ENCODE measurements around the gene ZNF865.

ZNF865 gene

DNA sequence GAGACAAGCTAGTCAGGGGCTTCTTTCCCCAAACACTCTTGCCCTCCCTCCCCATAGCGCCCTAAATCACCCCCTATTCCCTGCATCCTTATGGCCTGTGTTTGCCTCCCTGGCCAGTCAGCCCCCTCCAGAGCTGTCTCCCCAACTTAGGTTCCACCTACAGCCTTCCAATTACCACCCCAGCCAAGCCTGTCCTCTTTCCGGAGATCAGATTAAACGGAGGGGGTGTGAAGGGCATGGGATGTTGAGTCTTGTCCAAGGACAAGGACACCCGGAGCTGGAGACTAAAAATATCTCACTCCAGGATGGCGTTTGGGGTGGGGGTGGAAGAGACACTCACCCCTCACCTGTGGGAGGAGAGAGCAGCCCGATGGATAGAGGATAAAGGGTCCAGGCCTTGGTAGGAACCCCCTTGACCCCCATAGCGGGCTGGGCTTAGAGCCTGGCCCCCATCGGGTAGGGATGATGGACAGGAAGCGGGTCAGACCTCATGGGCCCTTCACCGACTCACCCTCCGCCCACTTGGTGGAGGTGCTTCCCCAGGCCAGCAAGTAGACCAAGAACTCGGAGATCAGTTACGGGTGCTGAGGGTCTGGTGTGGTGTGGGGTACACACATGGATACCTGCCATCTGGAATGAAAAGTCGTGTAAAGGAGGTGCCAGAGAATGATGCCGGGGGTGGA is 6.0 kb downstream of the ZNF865 start:
- Histone ChIP-seq H3K4me3 (ENCODE audit: insufficient read length, low read depth) (no peak overlapping the region), H3K4me1 (ENCODE audit: insufficient read depth, insufficient read length) (peaks cover 3% of the 10 kb centered on the region), H3K9me3 (ENCODE audit: insufficient read depth, low read length) (no peaks in the 10 kb centered on the region), H3K9ac (ENCODE audit: insufficient read length, low read depth) (no peak overlapping the region), H3K36me3 (ENCODE audit: insufficient read depth, insufficient read length, low read length) (peaks cover 48% of the 10 kb centered on the region), H3K27me3 (ENCODE audit: insufficient read depth, insufficient read length) (no peaks in the 10 kb centered on the region)
- no peak for TF ChIP-seq SUZ12 (IDR thresholded peaks at IDR 0.05; ENCODE audit: extremely low read depth, insufficient read depth, insufficient read length)
- TF ChIP-seq ZNF274 (IDR thresholded peaks at IDR 0.05; ENCODE audit: low read depth, low read length) = no peak
- TF ChIP-seq YY1 (IDR thresholded peaks at IDR 0.05; ENCODE audit: insufficient read depth, insufficient read length) = no peak
- DNase-seq (ENCODE audit: low read depth, low spot score) = no peak

DNA sequence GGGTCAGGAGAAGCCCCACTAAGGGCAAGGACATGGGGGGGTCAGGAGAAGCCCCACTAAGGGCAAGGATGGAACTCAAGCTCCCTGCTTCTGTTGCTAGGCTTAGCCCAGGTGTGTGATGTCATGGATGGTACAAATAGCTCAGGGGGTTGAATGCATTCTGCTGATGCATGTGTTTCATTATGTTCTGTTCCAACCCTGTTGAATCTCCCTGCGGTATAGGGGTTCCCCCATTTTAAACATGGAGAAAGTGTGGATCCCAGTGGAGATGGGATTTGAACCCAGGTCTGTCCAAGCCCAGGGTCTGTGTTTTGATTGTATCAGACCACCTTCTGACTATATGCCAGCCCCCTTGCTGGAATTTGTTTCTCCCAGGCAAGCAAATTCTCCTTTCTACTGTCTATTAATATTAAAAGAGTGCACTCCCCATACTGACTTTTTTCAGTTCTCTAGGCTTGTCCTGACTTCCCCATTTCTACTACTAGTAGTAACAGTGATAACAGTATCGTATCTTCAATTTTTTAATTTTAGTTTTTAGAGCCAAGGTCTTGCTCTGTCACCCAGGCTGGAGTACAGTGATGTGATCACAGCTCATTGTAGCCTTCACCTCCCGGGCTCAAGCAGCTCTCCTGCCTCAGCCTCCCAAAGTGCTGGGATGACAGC is 6.7 kb downstream of the ZNF865 start:
- H3K9ac ChIP-seq (ENCODE audit: insufficient read length, low read depth) = no peak overlapping the region
- TF ChIP-seq ZNF274 (IDR thresholded peaks at IDR 0.05; ENCODE audit: low read depth, low read length) (no peak), YY1 (IDR thresholded peaks at IDR 0.05; ENCODE audit: insufficient read depth, insufficient read length) (no peak), SUZ12 (IDR thresholded peaks at IDR 0.05; ENCODE audit: extremely low read depth, insufficient read depth, insufficient read length) (no peak)
- H3K4me3 ChIP-seq (ENCODE audit: insufficient read length, low read depth) = no peak overlapping the region

DNA sequence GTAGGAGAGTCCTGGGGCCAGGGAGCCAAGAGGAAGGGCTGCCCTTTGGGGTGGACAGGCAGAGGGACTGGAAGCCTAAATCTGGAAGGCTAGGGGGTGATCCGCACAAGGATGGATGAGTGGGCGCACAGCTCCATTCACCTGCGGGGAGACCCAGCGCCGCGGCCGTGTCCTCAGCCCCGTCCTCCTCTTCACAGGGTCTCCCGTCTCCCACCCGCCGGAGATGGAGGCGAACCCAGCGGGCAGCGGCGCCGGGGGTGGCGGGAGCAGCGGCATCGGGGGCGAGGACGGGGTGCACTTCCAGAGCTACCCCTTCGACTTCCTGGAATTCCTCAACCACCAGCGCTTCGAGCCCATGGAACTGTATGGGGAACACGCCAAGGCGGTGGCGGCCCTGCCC is 7.9 kb downstream of the ZNF865 start:
- TF ChIP-seq SUZ12 (IDR thresholded peaks at IDR 0.05; ENCODE audit: extremely low read depth, insufficient read depth, insufficient read length) = no peak
- no peak for TF ChIP-seq ZNF274 (IDR thresholded peaks at IDR 0.05; ENCODE audit: low read depth, low read length)
- no peak for TF ChIP-seq YY1 (IDR thresholded peaks at IDR 0.05; ENCODE audit: insufficient read depth, insufficient read length)
- no peak overlapping the region for H3K4me3 ChIP-seq (ENCODE audit: insufficient read length, low read depth)
- peaks cover 46% of the 10 kb centered on the region for H3K36me3 ChIP-seq (ENCODE audit: insufficient read depth, insufficient read length, low read length)
- H3K4me1 ChIP-seq (ENCODE audit: insufficient read depth, insufficient read length) = peaks cover 3% of the 10 kb centered on the region
- no peaks in the 10 kb centered on the region for H3K9me3 ChIP-seq (ENCODE audit: insufficient read depth, low read length)
- DNase-seq (ENCODE audit: low read depth, low spot score) = no peak
- no peaks in the 10 kb centered on the region for H3K27me3 ChIP-seq (ENCODE audit: insufficient read depth, insufficient read length)
- H3K9ac ChIP-seq (ENCODE audit: insufficient read length, low read depth) = no peak overlapping the region

More for the DNA sequence above, 6.7 kb downstream of the ZNF865 start:
- Histone ChIP-seq H3K36me3 (ENCODE audit: insufficient read depth, insufficient read length, low read length) (peaks cover 46% of the 10 kb centered on the region), H3K4me1 (ENCODE audit: insufficient read depth, insufficient read length) (peaks cover 3% of the 10 kb centered on the region), H3K27me3 (ENCODE audit: insufficient read depth, insufficient read length) (no peaks in the 10 kb centered on the region), H3K9me3 (ENCODE audit: insufficient read depth, low read length) (no peaks in the 10 kb centered on the region)
- no peak for DNase-seq (ENCODE audit: low read depth, low spot score)

DNA sequence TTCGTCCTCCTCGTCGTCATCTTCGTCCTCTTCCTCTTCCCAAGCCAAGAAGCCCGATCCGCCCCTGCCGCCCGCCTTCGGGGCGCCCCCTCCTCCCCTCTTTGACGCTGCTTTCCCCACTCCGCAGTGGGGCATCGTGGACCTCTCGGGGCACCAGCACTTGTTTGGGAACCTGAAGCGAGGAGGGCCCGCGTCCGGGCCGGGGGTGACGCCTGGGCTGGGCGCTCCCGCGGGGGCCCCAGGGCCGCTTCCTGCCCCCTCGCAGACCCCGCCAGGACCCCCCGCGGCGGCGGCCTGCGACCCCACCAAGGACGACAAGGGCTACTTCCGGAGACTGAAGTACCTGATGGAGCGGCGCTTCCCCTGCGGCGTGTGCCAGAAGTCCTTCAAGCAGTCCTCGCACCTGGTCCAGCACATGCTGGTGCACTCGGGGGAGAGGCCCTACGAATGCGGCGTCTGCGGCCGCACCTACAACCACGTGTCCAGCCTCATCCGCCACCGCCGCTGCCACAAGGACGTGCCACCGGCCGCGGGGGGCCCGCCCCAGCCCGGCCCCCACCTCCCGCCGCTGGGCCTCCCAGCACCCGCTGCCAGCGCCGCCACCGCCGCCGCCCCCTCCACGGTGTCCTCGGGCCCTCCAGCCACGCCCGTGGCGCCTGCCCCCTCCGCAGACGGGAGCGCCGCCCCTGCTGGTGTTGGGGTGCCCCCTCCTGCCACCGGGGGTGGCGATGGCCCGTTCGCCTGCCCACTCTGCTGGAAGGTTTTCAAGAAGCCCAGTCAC is 8.7 kb downstream of the ZNF865 start:
- H3K36me3 ChIP-seq (ENCODE audit: insufficient read depth, insufficient read length, low read length) = peaks cover 46% of the 10 kb centered on the region
- H3K4me1 ChIP-seq (ENCODE audit: insufficient read depth, insufficient read length) = peaks cover 3% of the 10 kb centered on the region
- no peak for DNase-seq (ENCODE audit: low read depth, low spot score)
- no peaks in the 10 kb centered on the region for H3K27me3 ChIP-seq (ENCODE audit: insufficient read depth, insufficient read length)
- no peak overlapping the region for H3K9ac ChIP-seq (ENCODE audit: insufficient read length, low read depth)
- H3K9me3 ChIP-seq (ENCODE audit: insufficient read depth, low read length) = no peaks in the 10 kb centered on the region
- TF ChIP-seq ZNF274 (IDR thresholded peaks at IDR 0.05; ENCODE audit: low read depth, low read length) (no peak), SUZ12 (IDR thresholded peaks at IDR 0.05; ENCODE audit: extremely low read depth, insufficient read depth, insufficient read length) (no peak), YY1 (IDR thresholded peaks at IDR 0.05; ENCODE audit: insufficient read depth, insufficient read length) (no peak)
- H3K4me3 ChIP-seq (ENCODE audit: insufficient read length, low read depth) = no peak overlapping the region

DNA sequence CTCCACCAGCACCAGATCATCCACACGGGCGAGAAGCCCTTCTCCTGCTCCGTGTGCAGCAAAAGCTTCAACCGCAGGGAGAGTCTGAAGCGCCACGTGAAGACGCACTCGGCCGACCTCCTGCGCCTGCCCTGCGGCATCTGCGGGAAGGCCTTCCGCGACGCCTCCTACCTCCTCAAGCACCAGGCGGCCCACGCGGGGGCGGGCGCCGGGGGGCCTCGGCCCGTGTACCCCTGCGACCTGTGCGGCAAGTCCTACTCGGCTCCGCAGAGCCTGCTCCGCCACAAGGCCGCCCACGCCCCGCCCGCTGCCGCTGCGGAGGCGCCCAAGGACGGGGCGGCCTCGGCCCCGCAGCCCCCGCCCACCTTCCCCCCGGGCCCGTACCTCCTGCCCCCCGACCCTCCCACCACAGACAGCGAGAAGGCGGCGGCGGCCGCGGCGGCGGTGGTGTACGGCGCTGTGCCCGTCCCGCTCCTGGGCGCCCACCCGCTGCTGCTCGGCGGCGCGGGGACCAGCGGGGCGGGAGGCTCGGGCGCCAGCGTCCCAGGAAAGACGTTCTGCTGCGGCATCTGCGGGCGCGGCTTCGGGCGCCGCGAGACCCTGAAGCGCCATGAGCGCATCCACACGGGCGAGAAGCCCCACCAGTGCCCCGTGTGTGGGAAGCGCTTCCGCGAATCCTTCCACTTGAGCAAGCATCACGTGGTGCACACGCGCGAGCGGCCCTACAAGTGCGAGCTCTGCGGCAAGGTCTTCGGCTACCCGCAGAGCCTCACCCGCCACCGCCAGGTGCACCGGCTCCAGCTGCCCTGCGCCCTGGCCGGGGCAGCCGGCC is 9.5 kb downstream of the ZNF865 start:
- no peak for DNase-seq (ENCODE audit: low read depth, low spot score)
- no peak overlapping the region for H3K4me3 ChIP-seq (ENCODE audit: insufficient read length, low read depth)
- H3K9me3 ChIP-seq (ENCODE audit: insufficient read depth, low read length) = no peaks in the 10 kb centered on the region
- TF ChIP-seq ZNF274 (IDR thresholded peaks at IDR 0.05; ENCODE audit: low read depth, low read length) (no peak), YY1 (IDR thresholded peaks at IDR 0.05; ENCODE audit: insufficient read depth, insufficient read length) (no peak), SUZ12 (IDR thresholded peaks at IDR 0.05; ENCODE audit: extremely low read depth, insufficient read depth, insufficient read length) (no peak)
- H3K27me3 ChIP-seq (ENCODE audit: insufficient read depth, insufficient read length) = no peaks in the 10 kb centered on the region
- H3K9ac ChIP-seq (ENCODE audit: insufficient read length, low read depth) = no peak overlapping the region
- peaks cover 44% of the 10 kb centered on the region for H3K36me3 ChIP-seq (ENCODE audit: insufficient read depth, insufficient read length, low read length)
- peaks cover 3% of the 10 kb centered on the region for H3K4me1 ChIP-seq (ENCODE audit: insufficient read depth, insufficient read length)

DNA sequence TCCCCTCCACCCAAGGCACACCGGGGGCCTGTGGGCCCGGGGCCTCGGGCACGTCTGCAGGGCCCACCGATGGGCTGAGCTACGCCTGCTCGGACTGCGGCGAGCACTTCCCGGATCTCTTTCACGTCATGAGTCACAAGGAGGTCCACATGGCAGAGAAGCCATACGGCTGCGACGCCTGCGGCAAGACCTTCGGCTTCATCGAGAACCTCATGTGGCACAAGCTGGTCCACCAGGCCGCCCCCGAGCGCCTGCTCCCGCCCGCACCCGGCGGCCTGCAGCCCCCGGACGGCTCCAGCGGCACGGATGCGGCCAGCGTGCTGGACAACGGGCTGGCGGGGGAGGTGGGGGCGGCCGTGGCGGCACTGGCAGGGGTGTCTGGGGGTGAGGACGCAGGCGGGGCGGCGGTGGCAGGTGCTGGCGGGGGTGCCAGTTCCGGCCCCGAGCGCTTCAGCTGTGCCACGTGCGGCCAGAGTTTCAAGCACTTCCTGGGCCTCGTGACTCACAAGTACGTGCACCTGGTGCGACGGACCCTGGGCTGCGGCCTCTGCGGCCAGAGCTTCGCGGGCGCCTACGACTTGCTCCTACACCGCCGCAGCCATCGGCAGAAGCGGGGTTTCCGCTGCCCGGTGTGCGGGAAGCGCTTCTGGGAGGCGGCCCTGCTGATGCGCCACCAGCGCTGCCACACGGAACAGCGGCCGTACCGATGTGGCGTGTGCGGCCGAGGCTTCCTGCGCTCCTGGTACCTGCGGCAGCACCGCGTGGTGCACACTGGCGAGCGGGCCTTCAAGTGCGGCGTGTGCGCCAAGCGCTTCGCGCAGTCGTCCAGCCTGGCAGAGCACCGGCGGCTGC is 10.3 kb downstream of the ZNF865 start:
- no peak overlapping the region for H3K4me3 ChIP-seq (ENCODE audit: insufficient read length, low read depth)
- H3K4me1 ChIP-seq (ENCODE audit: insufficient read depth, insufficient read length) = peaks cover 3% of the 10 kb centered on the region
- no peak for TF ChIP-seq ZNF274 (IDR thresholded peaks at IDR 0.05; ENCODE audit: low read depth, low read length)
- H3K9ac ChIP-seq (ENCODE audit: insufficient read length, low read depth) = no peak overlapping the region
- H3K9me3 ChIP-seq (ENCODE audit: insufficient read depth, low read length) = no peaks in the 10 kb centered on the region
- no peaks in the 10 kb centered on the region for H3K27me3 ChIP-seq (ENCODE audit: insufficient read depth, insufficient read length)
- no peak for DNase-seq (ENCODE audit: low read depth, low spot score)
- peaks cover 47% of the 10 kb centered on the region for H3K36me3 ChIP-seq (ENCODE audit: insufficient read depth, insufficient read length, low read length)

All from NT2/D1 (cell line).